WERI-Rb-1 (cell line): Measurements from ENCODE around the gene MINPP1.
A peak's percentile ranks its signal among the peaks of the same experiment; 100 is the strongest.
"Not testable (repeated sequence)": the region's sequence is repeated elsewhere in the genome, so short reads cannot be mapped to it uniquely, and the experiment has no call there.

Experiments
- DNase-seq: peaks from one replicate; pipeline ENCODE4 v3.0.0-alpha.2; 2020
- H3K27ac ChIP-seq: fragments of 250-450 bp; sonication (Bioruptor Pico); 2 replicates; pipeline ENCODE4 v1.5.1; 2020; ENCODE audit warnings: mild to moderate bottlenecking, moderate library complexity
- H3K27me3 ChIP-seq: fragments of 250-450 bp; sonication (Bioruptor Pico); 2 replicates; pipeline ENCODE4 v1.5.1; 2021; ENCODE audit warnings: mild to moderate bottlenecking, low read depth, moderate library complexity; ENCODE audit not compliant: insufficient read depth, severe bottlenecking
- H3K36me3 ChIP-seq: fragments of 250-450 bp; sonication (Bioruptor Pico); 2 replicates; pipeline ENCODE4 v1.5.1; 2020; ENCODE audit warnings: mild to moderate bottlenecking, moderate library complexity
- H3K4me3 ChIP-seq: 2 replicates; pipeline ENCODE4 v1.5.1; 2011; ENCODE audit warnings: low read depth, mild to moderate bottlenecking, control low read depth, low read length
- H3K9me3 ChIP-seq: fragments of 250-450 bp; sonication (Bioruptor Pico); 2 replicates; pipeline ENCODE4 v1.5.1; 2021; ENCODE audit warnings: mild to moderate bottlenecking, moderate library complexity; ENCODE audit not compliant: severe bottlenecking
- TF ChIP-seq, protein P1 (sequence below): IDR thresholded peaks from 2 replicates; pipeline ENCODE4 v1.5.1; 2011; ENCODE audit warnings: low read depth, mild to moderate bottlenecking, control low read depth, inconsistent platforms, low read length

Gene MINPP1, protein sequence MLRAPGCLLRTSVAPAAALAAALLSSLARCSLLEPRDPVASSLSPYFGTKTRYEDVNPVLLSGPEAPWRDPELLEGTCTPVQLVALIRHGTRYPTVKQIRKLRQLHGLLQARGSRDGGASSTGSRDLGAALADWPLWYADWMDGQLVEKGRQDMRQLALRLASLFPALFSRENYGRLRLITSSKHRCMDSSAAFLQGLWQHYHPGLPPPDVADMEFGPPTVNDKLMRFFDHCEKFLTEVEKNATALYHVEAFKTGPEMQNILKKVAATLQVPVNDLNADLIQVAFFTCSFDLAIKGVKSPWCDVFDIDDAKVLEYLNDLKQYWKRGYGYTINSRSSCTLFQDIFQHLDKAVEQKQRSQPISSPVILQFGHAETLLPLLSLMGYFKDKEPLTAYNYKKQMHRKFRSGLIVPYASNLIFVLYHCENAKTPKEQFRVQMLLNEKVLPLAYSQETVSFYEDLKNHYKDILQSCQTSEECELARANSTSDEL

DNA sequence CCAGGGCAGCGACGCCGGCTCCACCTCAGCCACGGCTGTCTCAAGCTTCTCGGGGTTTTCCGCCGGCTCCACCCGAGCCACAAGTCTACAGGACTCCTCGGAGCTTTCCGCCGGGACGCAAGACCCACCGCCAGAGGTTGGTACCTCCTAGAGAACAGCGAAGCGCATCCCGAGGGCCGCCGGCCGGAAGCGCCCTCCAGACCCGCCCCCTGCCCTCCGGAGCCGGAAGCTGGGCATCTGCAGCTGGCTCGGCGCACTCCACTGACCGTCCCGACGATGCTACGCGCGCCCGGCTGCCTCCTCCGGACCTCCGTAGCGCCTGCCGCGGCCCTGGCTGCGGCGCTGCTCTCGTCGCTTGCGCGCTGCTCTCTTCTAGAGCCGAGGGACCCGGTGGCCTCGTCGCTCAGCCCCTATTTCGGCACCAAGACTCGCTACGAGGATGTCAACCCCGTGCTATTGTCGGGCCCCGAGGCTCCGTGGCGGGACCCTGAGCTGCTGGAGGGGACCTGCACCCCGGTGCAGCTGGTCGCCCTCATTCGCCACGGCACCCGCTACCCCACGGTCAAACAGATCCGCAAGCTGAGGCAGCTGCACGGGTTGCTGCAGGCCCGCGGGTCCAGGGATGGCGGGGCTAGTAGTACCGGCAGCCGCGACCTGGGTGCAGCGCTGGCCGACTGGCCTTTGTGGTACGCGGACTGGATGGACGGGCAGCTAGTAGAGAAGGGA, at the start of gene MINPP1:
MINPP1 (plus strand) TSS at position 254 of the 726 bp plus-strand sequence; CDS start at position 277, 23 bp downstream.
- Histone ChIP-seq H3K9me3 (no peaks in the 10 kb centered on the region), H3K27ac (peak within 1 kb of the TSS; percentile 62), H3K36me3 (peaks cover 18% of the 10 kb centered on the region), H3K27me3 (no peaks in the 10 kb centered on the region), H3K4me3 (peak within 1 kb of the TSS; percentile 87)
- TF ChIP-seq, protein P1, sequence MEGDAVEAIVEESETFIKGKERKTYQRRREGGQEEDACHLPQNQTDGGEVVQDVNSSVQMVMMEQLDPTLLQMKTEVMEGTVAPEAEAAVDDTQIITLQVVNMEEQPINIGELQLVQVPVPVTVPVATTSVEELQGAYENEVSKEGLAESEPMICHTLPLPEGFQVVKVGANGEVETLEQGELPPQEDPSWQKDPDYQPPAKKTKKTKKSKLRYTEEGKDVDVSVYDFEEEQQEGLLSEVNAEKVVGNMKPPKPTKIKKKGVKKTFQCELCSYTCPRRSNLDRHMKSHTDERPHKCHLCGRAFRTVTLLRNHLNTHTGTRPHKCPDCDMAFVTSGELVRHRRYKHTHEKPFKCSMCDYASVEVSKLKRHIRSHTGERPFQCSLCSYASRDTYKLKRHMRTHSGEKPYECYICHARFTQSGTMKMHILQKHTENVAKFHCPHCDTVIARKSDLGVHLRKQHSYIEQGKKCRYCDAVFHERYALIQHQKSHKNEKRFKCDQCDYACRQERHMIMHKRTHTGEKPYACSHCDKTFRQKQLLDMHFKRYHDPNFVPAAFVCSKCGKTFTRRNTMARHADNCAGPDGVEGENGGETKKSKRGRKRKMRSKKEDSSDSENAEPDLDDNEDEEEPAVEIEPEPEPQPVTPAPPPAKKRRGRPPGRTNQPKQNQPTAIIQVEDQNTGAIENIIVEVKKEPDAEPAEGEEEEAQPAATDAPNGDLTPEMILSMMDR: no peak
- DNase-seq: peak; percentile 89

DNA sequence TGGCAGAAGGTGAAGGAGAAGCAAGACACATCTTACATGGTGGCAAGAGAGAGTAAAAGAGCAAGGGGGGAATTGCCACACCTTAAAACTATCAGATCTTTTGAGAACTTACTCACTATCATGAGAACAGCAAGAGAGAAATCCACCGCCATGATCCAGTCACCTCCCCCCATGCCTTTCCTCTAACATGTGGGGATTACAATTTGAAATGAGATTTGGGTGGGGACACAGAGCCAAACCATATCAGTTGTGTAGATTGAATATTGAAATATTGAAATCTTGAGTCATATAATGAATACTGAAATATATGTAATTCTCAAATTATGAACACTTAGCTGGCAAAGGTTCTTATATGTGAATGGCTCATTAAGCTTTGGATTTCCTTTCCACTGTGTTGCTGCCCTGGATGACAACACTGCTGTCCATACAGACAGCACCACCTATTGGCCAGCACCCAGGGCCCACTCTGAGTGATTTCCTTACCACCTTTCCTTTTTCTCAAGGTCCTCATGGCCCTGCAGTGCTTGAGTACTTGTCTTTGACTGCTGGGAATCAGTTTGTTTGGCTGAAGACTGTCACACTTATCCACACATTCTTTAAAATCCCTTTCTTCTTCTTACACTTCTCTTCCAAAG, 48.0 kb upstream of the MINPP1 start:
- DNase-seq, H3K27ac ChIP-seq: not testable (repeated sequence)

DNA sequence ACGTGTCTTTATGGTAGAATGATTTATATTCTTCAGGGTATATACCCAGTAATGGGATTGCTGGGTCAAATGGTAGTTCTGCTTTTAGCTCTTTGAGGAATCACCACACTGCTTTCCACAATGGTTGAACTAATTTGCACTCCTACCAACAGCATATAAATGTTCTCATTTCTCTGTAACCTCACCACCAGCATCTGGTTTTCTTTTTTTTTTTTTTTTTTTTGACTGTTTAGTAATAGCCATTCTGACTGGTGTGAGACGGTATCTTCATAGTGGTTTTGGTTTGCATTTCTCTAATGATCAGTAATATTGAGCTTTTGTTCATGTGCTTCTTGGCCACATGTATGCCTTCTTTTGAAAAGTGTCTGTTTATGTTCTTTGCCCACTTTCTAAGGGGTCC, 42.9 kb upstream of the MINPP1 start:
- not testable (repeated sequence) for DNase-seq, H3K27me3 ChIP-seq, H3K36me3 ChIP-seq, H3K4me3 ChIP-seq, H3K9me3 ChIP-seq, H3K27ac ChIP-seq

More for the DNA sequence above, 48.0 kb upstream of the MINPP1 start:
- H3K36me3 ChIP-seq, H3K27me3 ChIP-seq, H3K4me3 ChIP-seq, H3K9me3 ChIP-seq: not testable (repeated sequence)

DNA sequence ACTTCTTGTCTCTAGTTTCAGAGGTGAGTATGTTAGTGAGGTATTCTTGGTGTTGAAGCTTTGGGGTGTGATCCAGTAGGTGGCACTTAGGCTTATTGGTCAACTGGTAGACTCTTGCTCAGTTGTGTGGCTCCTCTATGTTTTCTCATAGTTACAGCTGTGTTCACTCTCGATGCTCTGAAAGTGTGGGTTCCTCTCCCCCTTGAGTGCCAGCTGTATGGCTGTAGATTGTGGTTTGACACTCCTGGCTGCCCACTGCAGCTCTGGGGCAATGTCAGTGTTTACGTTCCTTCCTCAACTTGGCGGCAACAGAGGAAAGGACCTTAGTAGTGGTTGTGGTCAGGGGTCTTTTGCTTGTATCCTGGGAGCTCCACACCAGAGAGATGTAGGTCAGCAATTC, 37.8 kb upstream of the MINPP1 start:
- DNase-seq, H3K27me3 ChIP-seq, H3K4me3 ChIP-seq, H3K9me3 ChIP-seq, H3K36me3 ChIP-seq, H3K27ac ChIP-seq: not testable (repeated sequence)

DNA sequence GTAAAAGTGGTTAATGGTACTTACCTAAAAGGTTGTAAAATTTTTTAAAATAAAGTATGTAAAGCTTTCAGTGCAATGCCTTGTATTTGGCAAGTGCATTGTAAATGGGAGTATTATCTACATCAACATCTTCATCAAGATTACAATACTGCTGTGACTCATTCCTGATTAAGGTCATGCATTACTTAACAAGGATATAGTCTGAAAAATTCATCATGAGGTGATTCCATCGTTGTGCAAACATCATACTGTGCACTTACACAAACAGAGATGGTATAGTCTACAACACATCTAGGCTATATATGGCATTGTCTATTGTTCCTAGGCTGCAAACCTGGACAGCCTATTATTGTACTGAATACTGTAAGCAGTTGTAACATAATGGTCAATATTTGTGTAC, 16.0 kb upstream of the MINPP1 start:
- H3K27ac ChIP-seq, H3K36me3 ChIP-seq, H3K9me3 ChIP-seq, H3K27me3 ChIP-seq, DNase-seq, H3K4me3 ChIP-seq: not testable (repeated sequence)

DNA sequence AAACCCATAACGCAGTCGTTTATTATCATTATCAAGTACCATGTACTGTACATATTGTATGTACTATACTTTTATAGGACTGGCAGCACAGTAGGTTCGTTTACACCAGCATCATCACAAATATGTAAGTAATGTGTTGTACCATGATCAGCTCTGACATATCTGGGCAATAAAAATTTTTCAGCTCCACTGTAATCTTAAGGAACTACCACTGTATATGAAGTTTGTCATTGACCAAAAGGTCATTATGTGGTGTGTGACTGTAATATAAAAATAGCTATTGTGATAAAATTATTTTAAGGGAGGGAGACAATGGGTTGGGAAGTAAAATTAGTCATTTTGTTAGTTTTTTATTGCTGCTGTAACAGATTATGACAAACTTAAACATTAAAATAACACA, 14.4 kb upstream of the MINPP1 start:
- not testable (repeated sequence) for H3K27ac ChIP-seq, DNase-seq, H3K4me3 ChIP-seq, H3K36me3 ChIP-seq, H3K9me3 ChIP-seq, H3K27me3 ChIP-seq

DNA sequence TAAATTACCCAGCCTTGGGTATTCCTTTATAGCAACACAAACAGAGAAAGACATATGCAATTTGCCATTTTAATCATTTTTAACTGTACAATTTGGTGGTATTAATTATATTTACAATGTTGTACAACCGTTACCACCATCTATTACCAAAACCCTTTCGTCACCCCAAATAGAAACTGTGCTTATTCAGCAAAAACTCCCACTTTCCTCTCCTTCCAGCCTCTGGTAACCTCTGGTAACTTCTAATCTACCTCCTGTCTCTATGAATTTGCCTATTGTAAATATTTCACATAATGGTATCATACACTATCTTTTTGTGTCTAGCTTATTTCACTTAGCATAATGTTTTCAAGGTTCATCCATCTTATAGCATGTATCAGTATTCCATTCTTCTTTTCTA, 12.2 kb upstream of the MINPP1 start:
- not testable (repeated sequence) for H3K36me3 ChIP-seq, H3K9me3 ChIP-seq, H3K27me3 ChIP-seq, H3K27ac ChIP-seq, DNase-seq, H3K4me3 ChIP-seq

DNA sequence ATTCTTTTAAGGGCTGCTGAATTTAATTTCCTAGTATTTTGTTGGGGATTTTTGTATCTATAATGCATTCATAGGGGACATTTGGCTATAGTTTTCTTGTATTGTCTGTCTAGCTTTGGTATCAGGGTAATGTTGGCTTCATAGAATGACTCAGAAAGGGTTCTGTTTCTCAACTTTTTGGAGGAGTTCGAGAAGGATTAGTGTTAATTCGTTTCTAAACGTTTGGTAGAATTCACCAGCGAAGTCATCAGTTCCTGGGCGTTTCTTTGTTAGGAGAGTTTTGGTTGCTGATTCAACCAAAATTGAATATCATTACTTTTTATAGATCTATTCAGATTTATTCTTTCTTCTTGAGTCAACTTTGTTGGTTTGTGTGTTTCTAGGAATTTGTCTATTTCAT, 9.2 kb upstream of the MINPP1 start:
- not testable (repeated sequence) for H3K36me3 ChIP-seq, H3K27ac ChIP-seq, H3K9me3 ChIP-seq, H3K27me3 ChIP-seq, H3K4me3 ChIP-seq, DNase-seq

DNA sequence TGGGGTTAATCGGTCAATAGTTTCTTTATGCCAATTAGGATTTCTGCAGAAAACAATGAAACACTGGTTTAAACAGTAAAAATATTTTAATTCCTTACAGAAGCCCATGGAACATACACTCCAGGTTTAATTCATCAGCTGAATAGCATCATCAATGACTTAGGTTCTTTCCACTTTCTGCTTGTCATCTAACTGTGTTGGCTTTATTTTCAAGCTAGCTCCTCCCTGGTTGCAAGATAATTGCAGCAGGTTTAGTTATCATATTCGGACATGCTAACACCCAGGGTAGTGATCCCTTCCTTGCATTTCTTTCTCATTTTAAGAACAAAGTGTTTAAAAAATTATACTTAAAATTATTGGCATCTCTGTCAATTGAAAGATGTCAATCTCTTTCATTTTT, 7.3 kb upstream of the MINPP1 start:
- not testable (repeated sequence) for H3K9me3 ChIP-seq, H3K27ac ChIP-seq, DNase-seq, H3K36me3 ChIP-seq, H3K27me3 ChIP-seq, H3K4me3 ChIP-seq

DNA sequence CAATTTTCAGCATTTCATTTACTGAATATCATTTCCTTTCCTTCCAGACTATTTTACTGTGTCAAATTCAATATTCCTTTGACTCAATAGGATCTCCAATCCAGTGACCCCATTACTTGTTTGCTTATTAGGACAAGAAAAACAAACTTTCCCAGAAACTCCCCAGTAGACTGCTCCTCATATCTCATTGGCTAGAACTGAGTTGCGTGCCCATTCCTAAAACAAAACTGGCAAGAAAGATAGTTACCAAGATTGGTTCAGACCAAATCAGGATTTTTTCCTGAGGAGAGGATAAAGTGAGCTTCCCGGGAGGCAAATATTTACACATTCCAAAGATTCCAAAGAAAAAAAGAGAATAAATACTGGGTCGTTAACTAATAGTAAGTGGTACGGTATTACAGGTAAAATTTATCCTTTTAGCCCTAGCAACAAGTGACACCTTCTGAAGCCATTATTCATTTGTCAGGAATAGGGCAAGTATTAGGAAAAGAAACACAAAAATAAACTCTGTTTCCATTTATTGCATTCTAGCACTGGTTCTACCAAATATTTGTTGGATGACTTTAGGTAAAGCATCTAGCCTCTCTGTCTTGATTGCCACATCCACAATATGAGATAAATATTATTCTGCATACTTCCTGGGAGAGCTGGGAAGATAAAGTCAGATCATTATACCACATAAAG, 6.4 kb upstream of the MINPP1 start:
- DNase-seq: not testable (repeated sequence)

More for the DNA sequence above, 6.4 kb upstream of the MINPP1 start:
- H3K4me3 ChIP-seq, H3K9me3 ChIP-seq, H3K27ac ChIP-seq, H3K27me3 ChIP-seq, H3K36me3 ChIP-seq: not testable (repeated sequence)
